GM12891 (cell line): ENCODE data around the gene DYSF.

Source experiments
- PAX5 ChIP-seq: IDR thresholded peaks from 2 replicates; pipeline ENCODE4 v1.6.1; 2011; ENCODE audit warnings: low read length, moderate library complexity, mild to moderate bottlenecking; ENCODE audit not compliant: insufficient read depth, severe bottlenecking
- POLR2A ChIP-seq: IDR thresholded peaks from 2 replicates; pipeline ENCODE4 v1.6.1; 2011; ENCODE audit warnings: low read depth, low read length, control low read depth
- POLR2AphosphoS5 ChIP-seq: IDR thresholded peaks from 2 replicates; pipeline ENCODE4 v1.6.1; 2011; ENCODE audit warnings: low read depth, low read length, control low read depth
- SPI1 ChIP-seq: IDR thresholded peaks from 2 replicates; pipeline ENCODE4 v1.6.1; 2011; ENCODE audit warnings: low read depth, low read length, control low read depth
- TAF1 ChIP-seq: IDR thresholded peaks from 2 replicates; pipeline ENCODE4 v1.6.1; 2011; ENCODE audit warnings: low read depth, low read length, control low read depth

DNA sequence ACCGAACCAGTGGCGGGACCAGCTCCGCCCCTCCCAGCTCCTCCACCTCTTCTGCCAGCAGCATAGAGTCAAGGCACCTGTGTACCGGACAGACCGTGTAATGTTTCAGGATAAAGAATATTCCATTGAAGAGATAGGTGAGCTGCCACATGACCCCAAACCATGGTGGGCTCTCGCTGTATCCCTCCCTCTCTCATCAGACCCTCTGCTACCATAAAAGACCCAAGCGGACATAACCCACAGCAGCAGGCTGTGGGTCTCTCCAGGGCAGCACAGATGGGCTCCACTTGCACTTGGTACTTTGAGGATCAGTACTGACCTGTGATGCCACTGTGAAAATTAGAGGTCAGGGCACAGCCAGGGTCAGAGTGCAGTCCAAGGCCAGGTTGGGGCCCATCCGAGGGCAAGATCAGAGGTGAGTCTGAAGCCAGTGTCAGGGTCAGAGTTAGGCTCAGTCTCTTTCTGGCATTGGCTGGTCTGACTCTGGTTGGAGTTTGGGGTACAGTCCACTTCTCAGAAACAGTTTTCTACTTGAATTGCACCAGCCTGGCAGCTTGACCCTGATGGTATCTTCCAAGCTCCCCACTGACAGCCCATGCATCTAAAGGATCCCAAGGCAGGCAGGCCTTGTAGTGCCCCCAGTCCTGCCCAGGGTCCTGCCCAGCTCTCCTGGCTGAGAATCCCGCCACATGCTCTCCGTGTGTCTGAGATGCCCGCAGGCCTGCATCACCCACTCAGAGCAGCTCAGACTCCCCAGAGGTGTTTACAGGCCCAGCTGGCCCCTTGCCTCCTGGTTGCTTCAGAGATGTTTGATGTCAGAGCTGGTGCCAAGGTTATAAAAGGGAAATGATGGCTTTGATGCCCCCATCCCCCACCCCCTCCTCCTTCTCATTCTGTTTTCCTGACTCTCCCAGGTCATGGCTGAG, 212.1 kb downstream of the DYSF start:
- TF ChIP-seq TAF1 (no peak), SPI1 (no peak), POLR2AphosphoS5 (no peak), POLR2A (no peak), PAX5 (no peak)
